Measurements from ENCODE around the gene TP53TG5.

GRCh38 chr20:45359069-45359405 is 19.1 kb downstream of the TP53TG5 start:
- TF ChIP-seq CTCF (IDR thresholded peaks at IDR 0.05) = no peak
- no peak for TF ChIP-seq POLR2A (IDR thresholded peaks at IDR 0.05)

All from uterus (tissue), 2 donors.